Choroid plexus epithelial cell (primary cell): Measurements from ENCODE around the gene WBP4.

ENCODE experiments used
- DNase-seq: peaks from one replicate; pipeline ENCODE4 v3.0.0-alpha.2; 2010; ENCODE audit warnings: low read depth
- H3K4me3 ChIP-seq: 2 replicates; pipeline ENCODE4 v1.5.1; 2011; ENCODE audit warnings: low read depth, mild to moderate bottlenecking, control low read depth, low read length, moderate library complexity
- CTCF ChIP-seq: conservative IDR thresholded peaks from 2 replicates; pipeline ENCODE4 v1.5.1; 2011; ENCODE audit warnings: low read depth, mild to moderate bottlenecking, control low read depth, inconsistent platforms, low read length, moderate library complexity

Gene WBP4

GRCh38 chr13:41049480-41050440 lies 11.5 kb upstream of the WBP4 start:
- no peak for DNase-seq
- no peak for TF ChIP-seq CTCF

GRCh38 chr13:41052441-41052840 lies 8.9 kb upstream of the WBP4 start:
- DNase-seq, result no peak
- H3K4me3 ChIP-seq, result no peak overlapping the region
- no peak for TF ChIP-seq CTCF

More at GRCh38 chr13:41049480-41050440, 11.5 kb upstream of the WBP4 start:
- no peak overlapping the region for H3K4me3 ChIP-seq

- no peak overlapping the region for H3K4me3 ChIP-seq
- peak; percentile 66 for DNase-seq
- no peak for TF ChIP-seq CTCF
Measured at GRCh38 chr13:41053384-41053826, 7.9 kb upstream of the WBP4 start.

GRCh38 chr13:41054212-41054877 lies 7.0 kb upstream of the WBP4 start:
- TF ChIP-seq CTCF, result peak; percentile 61
- peak; percentile 78 for DNase-seq
- H3K4me3 ChIP-seq, result no peak overlapping the region

- no peak for DNase-seq
- H3K4me3 ChIP-seq, result no peak overlapping the region
- peak; percentile 49 for TF ChIP-seq CTCF
Measured at GRCh38 chr13:41054919-41055619, 6.2 kb upstream of the WBP4 start.

- no peak for TF ChIP-seq CTCF
- no peak overlapping the region for H3K4me3 ChIP-seq
- no peak for DNase-seq
Measured at GRCh38 chr13:41056194-41056593, 5.1 kb upstream of the WBP4 start.
